OCI-LY1 (cell line): ENCODE results near the gene EMILIN1.

Experiments
- EZH2 ChIP-seq: fragments of 200-600 bp; sonication (generic), shearing (Covaris generic); IDR thresholded peaks from 2 replicates; pipeline ENCODE4 v1.8.0; 2017; ENCODE audit warnings: borderline replicate concordance, mixed run types, mild to moderate bottlenecking, antibody characterized with exemption, low read length, moderate library complexity, mixed read lengths
- TF ChIP-seq, protein P1 (sequence below): fragments of 200-600 bp; sonication (generic), shearing (Covaris generic); IDR thresholded peaks from 2 replicates; pipeline ENCODE4 v1.5.1; 2017; ENCODE audit warnings: mild to moderate bottlenecking, antibody characterized with exemption, low read length, moderate library complexity, mixed read lengths

DNA sequence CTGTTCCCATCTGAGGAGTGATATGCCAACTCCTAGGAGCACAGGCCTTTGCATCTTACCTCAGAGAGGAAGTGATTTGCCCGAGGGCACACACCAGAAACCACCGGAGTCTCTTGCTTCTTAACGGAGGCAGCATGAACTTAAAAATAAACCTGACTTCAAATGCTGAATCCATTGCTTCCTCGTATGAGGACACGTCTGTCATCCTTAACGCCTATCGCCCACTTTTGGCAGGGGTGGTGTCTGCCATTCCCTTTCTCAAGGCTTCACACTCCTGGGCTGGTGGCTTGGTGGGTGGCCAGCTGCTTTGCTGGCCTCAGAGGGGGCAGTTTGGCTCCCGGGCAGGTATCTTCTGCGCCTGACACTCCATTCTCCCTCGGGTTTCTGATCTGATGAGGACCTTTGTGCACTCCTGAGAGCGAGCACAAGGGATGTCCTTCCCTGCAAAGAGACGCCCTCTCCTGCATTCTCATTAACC lies 57.1 kb downstream of the EMILIN1 start:
- TF ChIP-seq, protein P1, sequence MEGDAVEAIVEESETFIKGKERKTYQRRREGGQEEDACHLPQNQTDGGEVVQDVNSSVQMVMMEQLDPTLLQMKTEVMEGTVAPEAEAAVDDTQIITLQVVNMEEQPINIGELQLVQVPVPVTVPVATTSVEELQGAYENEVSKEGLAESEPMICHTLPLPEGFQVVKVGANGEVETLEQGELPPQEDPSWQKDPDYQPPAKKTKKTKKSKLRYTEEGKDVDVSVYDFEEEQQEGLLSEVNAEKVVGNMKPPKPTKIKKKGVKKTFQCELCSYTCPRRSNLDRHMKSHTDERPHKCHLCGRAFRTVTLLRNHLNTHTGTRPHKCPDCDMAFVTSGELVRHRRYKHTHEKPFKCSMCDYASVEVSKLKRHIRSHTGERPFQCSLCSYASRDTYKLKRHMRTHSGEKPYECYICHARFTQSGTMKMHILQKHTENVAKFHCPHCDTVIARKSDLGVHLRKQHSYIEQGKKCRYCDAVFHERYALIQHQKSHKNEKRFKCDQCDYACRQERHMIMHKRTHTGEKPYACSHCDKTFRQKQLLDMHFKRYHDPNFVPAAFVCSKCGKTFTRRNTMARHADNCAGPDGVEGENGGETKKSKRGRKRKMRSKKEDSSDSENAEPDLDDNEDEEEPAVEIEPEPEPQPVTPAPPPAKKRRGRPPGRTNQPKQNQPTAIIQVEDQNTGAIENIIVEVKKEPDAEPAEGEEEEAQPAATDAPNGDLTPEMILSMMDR, result no peak
- TF ChIP-seq EZH2, result no peak
